GM21529 (cell line): ENCODE data around the gene PLAAT2.

ENCODE experiments used
- ATAC-seq: cut with Tn5 transposase; IDR thresholded peaks from one replicate; pipeline ENCODE4 v1.9.1; 2021; ENCODE audit not compliant: unreplicated experiment

PLAAT2 gene

GRCh38 chr11:63521896-63522295, 41.3 kb downstream of the PLAAT2 start:
- ATAC-seq: no peak

DNA sequence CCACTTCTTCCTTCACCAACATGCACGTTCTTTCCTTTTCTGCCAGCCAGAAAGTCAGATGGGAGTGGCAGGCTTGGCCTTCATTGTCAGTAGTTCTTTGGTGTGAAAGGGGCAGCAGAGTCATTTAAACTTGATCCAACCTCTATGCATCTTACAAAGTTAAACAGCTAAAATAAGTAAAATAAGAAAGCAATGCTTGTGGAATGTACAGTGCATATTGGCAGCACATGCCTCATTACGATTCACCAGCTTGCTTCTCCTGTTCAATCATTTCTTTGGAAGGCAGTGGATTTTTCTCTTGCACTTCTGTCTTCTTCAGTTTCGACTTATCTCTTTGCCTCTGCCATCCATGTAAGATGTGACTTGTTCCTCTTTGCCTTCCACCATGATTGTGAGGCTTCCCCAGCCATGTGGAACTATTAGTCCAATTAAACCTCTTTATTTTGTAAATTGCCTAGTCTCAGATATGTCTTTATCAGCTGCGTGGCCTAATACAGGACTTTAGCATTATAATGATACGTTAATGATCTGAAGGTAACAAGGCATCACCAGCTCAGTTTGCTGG, 42.5 kb downstream of the PLAAT2 start:
- no peak for ATAC-seq

DNA sequence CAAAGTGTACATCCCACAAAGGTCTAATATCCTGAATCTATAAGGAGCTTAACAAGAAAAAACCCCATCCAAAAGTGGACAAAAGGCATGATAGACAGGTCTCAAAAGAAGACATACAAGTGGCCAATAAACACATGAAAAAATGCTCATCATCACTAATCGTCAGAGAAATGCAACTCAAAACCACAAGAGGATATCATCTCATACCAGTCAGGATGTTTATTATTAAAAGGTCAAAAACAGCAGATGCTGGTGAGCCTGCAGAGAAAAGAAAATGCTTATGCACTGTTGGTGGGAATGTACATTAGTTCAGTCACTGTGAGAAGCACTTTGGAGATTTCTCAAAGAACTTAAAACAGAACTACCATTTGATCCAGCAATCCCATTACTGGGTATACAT, 44.6 kb downstream of the PLAAT2 start:
- ATAC-seq: no peak

- no peak for ATAC-seq
These were observed 46.0 kb downstream of the PLAAT2 start for GRCh38 chr11:63517156-63517555.

GRCh38 chr11:63516109-63516508, 47.1 kb downstream of the PLAAT2 start:
- no peak for ATAC-seq

DNA sequence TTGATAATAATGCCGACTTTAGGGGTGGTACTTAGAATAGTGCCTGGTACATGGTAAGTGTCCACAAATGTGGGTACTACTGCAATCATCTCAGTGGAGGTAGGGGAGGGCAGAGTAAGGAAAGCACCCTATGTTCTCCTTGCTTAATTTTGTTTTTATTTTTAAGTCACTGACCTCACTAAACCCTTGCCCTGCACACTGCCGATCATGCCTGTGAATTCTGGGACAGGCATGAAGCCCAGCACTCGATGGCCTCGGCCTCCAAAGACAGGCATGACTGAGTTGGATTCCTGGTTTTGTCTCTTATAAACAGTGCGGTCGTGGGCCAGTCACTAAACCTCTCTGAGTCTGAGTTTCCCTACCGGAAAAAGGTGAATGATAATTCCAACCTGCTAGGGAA, 50.4 kb downstream of the PLAAT2 start:
- no peak for ATAC-seq

GRCh38 chr11:63511048-63511748, 52.0 kb downstream of the PLAAT2 start:
- no peak for ATAC-seq

- no peak for ATAC-seq
These were observed 52.7 kb downstream of the PLAAT2 start for GRCh38 chr11:63510360-63511047.

- no peak for ATAC-seq
These were observed 54.4 kb downstream of the PLAAT2 start for GRCh38 chr11:63508745-63509144.

- ATAC-seq: no peak
These were observed 55.2 kb downstream of the PLAAT2 start for GRCh38 chr11:63508009-63508408.

- no peak for ATAC-seq
These were observed 55.7 kb downstream of the PLAAT2 start for GRCh38 chr11:63507511-63507910.

- no peak for ATAC-seq
These were observed 56.3 kb downstream of the PLAAT2 start for GRCh38 chr11:63506876-63507275.

GRCh38 chr11:63505857-63506528, 57.2 kb downstream of the PLAAT2 start, which contains the start of gene LGALS12:
LGALS12 (plus strand) TSS chr11:63506084; CDS start chr11:63506459, 375 bp downstream.
- no peak for ATAC-seq

- ATAC-seq: no peak
These were observed 58.1 kb downstream of the PLAAT2 start for GRCh38 chr11:63504933-63505586.

- no peak for ATAC-seq
These were observed 59.1 kb downstream of the PLAAT2 start for GRCh38 chr11:63504054-63504453.

DNA sequence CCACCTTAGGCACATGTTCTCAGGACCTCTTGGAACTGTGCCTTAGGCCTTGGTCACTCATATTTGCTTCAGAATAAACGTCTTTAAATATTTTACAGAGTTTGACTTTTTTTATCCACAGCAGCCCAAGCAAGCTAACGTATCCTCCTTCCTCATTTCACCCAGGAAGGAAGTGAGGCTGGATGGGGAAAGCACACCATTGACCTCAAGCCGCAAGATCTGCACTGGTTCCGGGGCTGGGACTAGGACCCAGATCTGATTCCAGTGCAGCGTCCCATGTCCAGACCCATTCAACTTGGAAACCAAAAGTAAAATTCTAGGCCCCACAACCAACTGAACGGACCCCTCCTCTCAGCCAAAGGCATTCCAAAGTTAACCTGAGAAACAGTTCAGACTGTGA, 59.7 kb downstream of the PLAAT2 start:
- no peak for ATAC-seq
